ENCODE measurements around the gene DNAH17.

The DNAH17 gene

GRCh38 chr17:78577296-78577695, at the start of gene DNAH17:
Gene DNAH17 (minus strand): TSS chr17:78577396. CDS start chr17:78575057, 2,339 bp downstream.
- no peak for DNase-seq

GRCh38 chr17:78624324-78625151, 47.3 kb upstream of the DNAH17 start:
- DNase-seq: no peak

GRCh38 chr17:78623541-78623940, 46.3 kb upstream of the DNAH17 start:
- DNase-seq: no peak

- no peak for DNase-seq
These were observed 45.5 kb upstream of the DNAH17 start for GRCh38 chr17:78622491-78623265.

GRCh38 chr17:78621720-78622490, 44.7 kb upstream of the DNAH17 start:
- no peak for DNase-seq

- DNase-seq: no peak
These were observed 42.9 kb upstream of the DNAH17 start for GRCh38 chr17:78620099-78620498.

GRCh38 chr17:78619334-78619733, 42.1 kb upstream of the DNAH17 start:
- DNase-seq: no peak

GRCh38 chr17:78618264-78619066, 41.3 kb upstream of the DNAH17 start:
- no peak for DNase-seq

GRCh38 chr17:78617511-78618061, 40.4 kb upstream of the DNAH17 start:
- no peak for DNase-seq

GRCh38 chr17:78616946-78617345, 39.8 kb upstream of the DNAH17 start:
- no peak for DNase-seq

GRCh38 chr17:78615631-78616030, 38.4 kb upstream of the DNAH17 start:
- no peak for DNase-seq

GRCh38 chr17:78613416-78613815, 36.2 kb upstream of the DNAH17 start:
- no peak for DNase-seq

GRCh38 chr17:78611607-78612006, 34.4 kb upstream of the DNAH17 start:
- DNase-seq: no peak

GRCh38 chr17:78610951-78611511, 33.8 kb upstream of the DNAH17 start:
- DNase-seq: no peak

- DNase-seq: no peak
These were observed 32.0 kb upstream of the DNAH17 start for GRCh38 chr17:78609191-78609641.

GRCh38 chr17:78608804-78609186, 31.6 kb upstream of the DNAH17 start:
- no peak for DNase-seq

GRCh38 chr17:78608122-78608803, 31.1 kb upstream of the DNAH17 start:
- DNase-seq: no peak

- DNase-seq: no peak
These were observed 29.8 kb upstream of the DNAH17 start for GRCh38 chr17:78607038-78607437.

GRCh38 chr17:78605886-78606285, 28.7 kb upstream of the DNAH17 start:
- no peak for DNase-seq

GRCh38 chr17:78605429-78605828, 28.2 kb upstream of the DNAH17 start:
- DNase-seq: no peak

- DNase-seq: no peak
These were observed 25.1 kb upstream of the DNAH17 start for GRCh38 chr17:78602246-78602645.

Measured in NCI-H1930 (cell line).